Esophagus squamous epithelium (tissue), 4 donors: Measurements from ENCODE around the gene PTPRM.

Experiments
- CTCF ChIP-seq, 6 experiments: fragments of 450-650 bp in 4 of 6; fragments of 200-600 bp in 2 of 6; sonication (generic) in 2 of 6; IDR thresholded peaks; one replicate each; pipeline ENCODE4 v1.5.1; 2016 to 2019; ENCODE audit warnings: antibody characterized with exemption in 6 of 6, mild to moderate bottlenecking in 4 of 6, moderate library complexity in 4 of 6
- POLR2A ChIP-seq, 4 donors: fragments of 450-650 bp; IDR thresholded peaks; one replicate each; pipeline ENCODE4 v1.6.1; 2017; ENCODE audit warnings: antibody characterized with exemption in 4 of 4, mild to moderate bottlenecking in 4 of 4, moderate library complexity in 3 of 4

GRCh38 chr18:8167026-8167425 is 599.9 kb downstream of the PTPRM start:
- TF ChIP-seq POLR2A (IDR thresholded peaks at IDR 0.05) (no peak), CTCF (IDR thresholded peaks at IDR 0.05) (no peak)
